SU-DHL-6 (cell line): ENCODE measurements around the gene SMLR1.

Source experiments
- H2AFZ ChIP-seq: fragments of 200-600 bp; sonication (generic); 2 replicates; pipeline ENCODE4 v1.6.1; 2014; ENCODE audit warnings: low read depth, mild to moderate bottlenecking, moderate library complexity, mixed read lengths, antibody characterized with exemption, low read length; ENCODE audit not compliant: severe bottlenecking
- H3F3A ChIP-seq: fragments of 200-600 bp; shearing (Covaris generic); 2 replicates; pipeline ENCODE4 v1.6.0; 2016; ENCODE audit warnings: antibody characterized with exemption, mild to moderate bottlenecking; ENCODE audit not compliant: insufficient read depth
- H3K27ac ChIP-seq: fragments of 200-600 bp; sonication (generic); 2 replicates; pipeline ENCODE4 v1.5.1; 2016; ENCODE audit warnings: low read depth, mild to moderate bottlenecking, low read length, moderate library complexity, mixed read lengths
- H3K27me3 ChIP-seq: fragments of 200-600 bp; sonication (generic), shearing (Covaris generic); 2 replicates; pipeline ENCODE4 v1.6.0; 2014; ENCODE audit warnings: mild to moderate bottlenecking, low read length
- H3K36me3 ChIP-seq: fragments of 200-600 bp; sonication (generic); 2 replicates; pipeline ENCODE4 v1.6.1; 2014; ENCODE audit warnings: mild to moderate bottlenecking, low read length, mixed read lengths
- H3K4me2 ChIP-seq: fragments of 300-600, 200-600 bp; shearing (Covaris generic), sonication (generic); 2 replicates; pipeline ENCODE4 v1.6.0; 2014; ENCODE audit warnings: low read length, low read depth, mild to moderate bottlenecking; ENCODE audit not compliant: poor library complexity, severe bottlenecking
- H3K4me3 ChIP-seq: fragments of 200-600 bp; sonication (generic); 2 replicates; pipeline ENCODE4 v1.5.1; 2014; ENCODE audit warnings: antibody characterized with exemption, low read length, mild to moderate bottlenecking, mixed read lengths; ENCODE audit not compliant: insufficient read depth, poor library complexity, severe bottlenecking
- H3K79me2 ChIP-seq: fragments of 200-600 bp; sonication (generic); 2 replicates; pipeline ENCODE4 v1.6.1; 2014; ENCODE audit warnings: mild to moderate bottlenecking, low read length, moderate library complexity; ENCODE audit not compliant: insufficient read depth
- H3K9ac ChIP-seq: fragments of 200-600 bp; sonication (generic); 2 replicates; pipeline ENCODE4 v1.7.0; 2014; ENCODE audit warnings: mild to moderate bottlenecking, low read length
- H3K9me2 ChIP-seq: fragments of 200-600 bp; sonication (generic); replicated peaks from 2 replicates; pipeline ENCODE4 v1.6.1; 2014; ENCODE audit warnings: low read length; ENCODE audit not compliant: insufficient read depth
- H3K9me3 ChIP-seq: fragments of 200-600 bp; sonication (generic); 2 replicates; pipeline ENCODE4 v1.6.1; 2014; ENCODE audit warnings: low read length, mixed read lengths; ENCODE audit not compliant: insufficient read depth
- H4K20me1 ChIP-seq: fragments of 200-600 bp; sonication (generic); 2 replicates; pipeline ENCODE4 v1.6.1; 2014; ENCODE audit warnings: low read depth, mild to moderate bottlenecking, antibody characterized with exemption, low read length, moderate library complexity, mixed read lengths
- CTCF ChIP-seq: fragments of 200-600 bp; sonication (generic); IDR thresholded peaks from one replicate; pipeline ENCODE4 v1.5.1; 2017; ENCODE audit warnings: antibody characterized with exemption, mild to moderate bottlenecking, low read length, moderate library complexity; ENCODE audit not compliant: insufficient read depth, poor library complexity, severe bottlenecking
- EZH2phosphoT487 ChIP-seq: fragments of 200-600 bp; sonication (generic), shearing (Covaris generic); conservative IDR thresholded peaks from 2 replicates; pipeline ENCODE4 v1.6.1; 2018; ENCODE audit warnings: mild to moderate bottlenecking, antibody characterized with exemption, low read length, moderate library complexity, mixed read lengths

Gene SMLR1

GRCh38 chr6:130838951-130839350, 11.7 kb downstream of the SMLR1 start:
- H3K4me3 ChIP-seq, result no peak overlapping the region
- H3K36me3 ChIP-seq, result no peaks in the 10 kb centered on the region
- H3K79me2 ChIP-seq, result no peaks in the 10 kb centered on the region
- H2AFZ ChIP-seq, result no peak overlapping the region
- H3K9me2 ChIP-seq, result no peaks in the 10 kb centered on the region
- H3K9ac ChIP-seq, result no peak overlapping the region
- no peaks in the 10 kb centered on the region for H3K9me3 ChIP-seq
- H3K4me2 ChIP-seq, result no peak overlapping the region
- no peaks in the 10 kb centered on the region for H3K27me3 ChIP-seq
- no peaks in the 10 kb centered on the region for H4K20me1 ChIP-seq
- H3K27ac ChIP-seq, result no peak overlapping the region
- no peaks in the 10 kb centered on the region for H3F3A ChIP-seq
- TF ChIP-seq EZH2phosphoT487 (no peak), CTCF (no peak)

- H3K4me2 ChIP-seq, result no peak overlapping the region
- no peaks in the 10 kb centered on the region for H3K9me3 ChIP-seq
- no peak overlapping the region for H3K4me3 ChIP-seq
- H3K9me2 ChIP-seq, result no peaks in the 10 kb centered on the region
- H3K79me2 ChIP-seq, result no peaks in the 10 kb centered on the region
- no peaks in the 10 kb centered on the region for H4K20me1 ChIP-seq
- no peak overlapping the region for H2AFZ ChIP-seq
- H3K36me3 ChIP-seq, result no peaks in the 10 kb centered on the region
- H3K27ac ChIP-seq, result no peak overlapping the region
- H3F3A ChIP-seq, result no peaks in the 10 kb centered on the region
- H3K27me3 ChIP-seq, result no peaks in the 10 kb centered on the region
- no peak overlapping the region for H3K9ac ChIP-seq
- TF ChIP-seq EZH2phosphoT487, result no peak
- no peak for TF ChIP-seq CTCF
Observed at GRCh38 chr6:130839379-130839778, 12.2 kb downstream of the SMLR1 start.

DNA sequence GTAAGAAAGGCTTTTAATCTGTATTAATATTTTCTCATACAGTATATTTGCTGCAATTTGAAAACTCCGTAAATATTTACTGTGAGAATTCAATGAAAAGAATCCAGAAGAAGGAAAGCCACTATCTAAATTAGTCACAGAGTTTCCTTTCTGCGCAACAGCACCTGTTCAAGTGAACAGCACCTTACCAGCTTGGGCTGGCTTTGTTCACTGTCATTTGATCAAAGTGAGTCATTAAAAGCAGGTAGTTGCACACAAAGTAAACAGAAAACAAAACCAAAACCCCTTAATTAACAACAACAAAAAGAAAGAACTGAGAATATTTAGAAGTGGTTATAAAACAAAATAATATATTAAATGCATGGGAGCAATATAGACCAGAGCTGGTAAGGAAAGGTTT, 12.8 kb downstream of the SMLR1 start:
- Histone ChIP-seq H3K27me3 (no peaks in the 10 kb centered on the region), H3K27ac (no peak overlapping the region), H2AFZ (no peak overlapping the region), H3F3A (no peaks in the 10 kb centered on the region), H3K9me2 (no peaks in the 10 kb centered on the region), H3K79me2 (no peaks in the 10 kb centered on the region), H3K4me2 (no peak overlapping the region), H3K4me3 (no peak overlapping the region), H4K20me1 (no peaks in the 10 kb centered on the region), H3K9ac (no peak overlapping the region), H3K36me3 (no peaks in the 10 kb centered on the region), H3K9me3 (no peaks in the 10 kb centered on the region)
- no peak for TF ChIP-seq CTCF
- TF ChIP-seq EZH2phosphoT487, result no peak

GRCh38 chr6:130841128-130841728, 14.0 kb downstream of the SMLR1 start:
- Histone ChIP-seq H3F3A (no peaks in the 10 kb centered on the region), H3K9me3 (no peaks in the 10 kb centered on the region)

More at GRCh38 chr6:130841128-130841728, 14.0 kb downstream of the SMLR1 start:
- H3K4me3 ChIP-seq, result no peak overlapping the region
- H3K79me2 ChIP-seq, result no peaks in the 10 kb centered on the region
- H3K4me2 ChIP-seq, result no peak overlapping the region
- H4K20me1 ChIP-seq, result no peaks in the 10 kb centered on the region
- no peaks in the 10 kb centered on the region for H3K36me3 ChIP-seq
- TF ChIP-seq EZH2phosphoT487, result no peak
- no peak for TF ChIP-seq CTCF
- H2AFZ ChIP-seq, result no peak overlapping the region
- H3K27me3 ChIP-seq, result no peaks in the 10 kb centered on the region
- H3K9ac ChIP-seq, result no peak overlapping the region
- no peaks in the 10 kb centered on the region for H3K9me2 ChIP-seq
- no peak overlapping the region for H3K27ac ChIP-seq
